ENCODE measurements around the gene ZFPM1. TPM values are rescaled to one million over a fixed set of nuclear protein-coding genes. Genes with fewer than 3 reads are reported as not detected.

The ZFPM1 gene
- total RNA-seq, 1 donor from 2014 or later: 5.6 TPM

DNA sequence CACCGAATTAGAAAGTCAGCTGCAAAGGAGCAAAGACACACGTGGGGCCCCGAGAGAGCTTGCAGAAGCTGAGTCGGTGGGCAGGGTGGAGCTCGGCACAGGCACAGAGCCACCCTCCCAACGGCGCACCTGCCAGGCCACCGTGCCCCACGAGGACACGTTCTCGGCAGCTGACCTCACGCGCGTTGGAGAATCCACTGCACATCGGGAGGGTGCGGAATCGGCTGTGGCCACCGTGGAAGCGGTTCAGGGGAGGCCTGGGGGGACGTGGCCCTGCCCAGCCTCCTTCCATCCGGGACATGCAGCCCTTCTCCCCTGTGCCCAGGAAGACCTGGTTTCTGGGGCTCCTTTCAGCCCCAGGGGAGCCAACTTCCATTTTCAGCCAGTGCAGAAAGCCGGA lies 20.9 kb upstream of the ZFPM1 start:
- Histone ChIP-seq H3K4me1 (peaks cover 17% of the 10 kb centered on the region), H3K36me3 (no peaks in the 10 kb centered on the region), H3K9me3 (no peaks in the 10 kb centered on the region), H3K27ac (no peak overlapping the region), H3K4me3 (no peak overlapping the region), H3K27me3 (ENCODE audit: low read depth) (peaks cover 33% of the 10 kb centered on the region)
- ATAC-seq: no peak
- TF ChIP-seq, protein P1, sequence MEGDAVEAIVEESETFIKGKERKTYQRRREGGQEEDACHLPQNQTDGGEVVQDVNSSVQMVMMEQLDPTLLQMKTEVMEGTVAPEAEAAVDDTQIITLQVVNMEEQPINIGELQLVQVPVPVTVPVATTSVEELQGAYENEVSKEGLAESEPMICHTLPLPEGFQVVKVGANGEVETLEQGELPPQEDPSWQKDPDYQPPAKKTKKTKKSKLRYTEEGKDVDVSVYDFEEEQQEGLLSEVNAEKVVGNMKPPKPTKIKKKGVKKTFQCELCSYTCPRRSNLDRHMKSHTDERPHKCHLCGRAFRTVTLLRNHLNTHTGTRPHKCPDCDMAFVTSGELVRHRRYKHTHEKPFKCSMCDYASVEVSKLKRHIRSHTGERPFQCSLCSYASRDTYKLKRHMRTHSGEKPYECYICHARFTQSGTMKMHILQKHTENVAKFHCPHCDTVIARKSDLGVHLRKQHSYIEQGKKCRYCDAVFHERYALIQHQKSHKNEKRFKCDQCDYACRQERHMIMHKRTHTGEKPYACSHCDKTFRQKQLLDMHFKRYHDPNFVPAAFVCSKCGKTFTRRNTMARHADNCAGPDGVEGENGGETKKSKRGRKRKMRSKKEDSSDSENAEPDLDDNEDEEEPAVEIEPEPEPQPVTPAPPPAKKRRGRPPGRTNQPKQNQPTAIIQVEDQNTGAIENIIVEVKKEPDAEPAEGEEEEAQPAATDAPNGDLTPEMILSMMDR (IDR thresholded peaks at IDR 0.05): no peak
- intact Hi-C loops (cut with DNase I): no loop called here
- DNase-seq: no peak

DNA sequence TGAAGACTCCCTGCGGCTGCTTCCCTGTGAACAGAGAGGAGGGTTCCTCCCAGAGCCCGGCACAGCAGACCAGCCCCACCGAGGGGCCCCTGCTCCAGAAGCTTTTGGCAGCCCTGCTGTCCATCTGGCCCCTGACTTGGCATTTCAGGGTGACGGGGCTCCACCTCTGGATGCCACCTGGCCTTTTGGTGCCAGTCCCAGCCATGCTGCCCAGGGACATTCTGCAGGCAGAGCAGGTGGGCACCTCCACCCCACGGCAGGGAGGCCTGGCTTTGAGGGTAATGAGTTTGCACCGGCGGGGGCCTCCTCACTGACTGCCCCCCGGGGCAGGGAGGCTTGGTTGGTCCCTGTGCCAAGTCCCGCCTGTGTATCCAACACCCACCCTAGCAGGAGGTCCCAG lies 20.3 kb upstream of the ZFPM1 start:
- ATAC-seq (no peak), DNase-seq (no peak)
- Histone ChIP-seq H3K27ac (no peak overlapping the region), H3K36me3 (no peaks in the 10 kb centered on the region), H3K27me3 (ENCODE audit: low read depth) (peaks cover 33% of the 10 kb centered on the region), H3K4me3 (no peak overlapping the region), H3K9me3 (no peaks in the 10 kb centered on the region), H3K4me1 (peaks cover 23% of the 10 kb centered on the region)
- intact Hi-C loops (cut with DNase I): no loop called here
- TF ChIP-seq, protein P1 (IDR thresholded peaks at IDR 0.05): no peak

DNA sequence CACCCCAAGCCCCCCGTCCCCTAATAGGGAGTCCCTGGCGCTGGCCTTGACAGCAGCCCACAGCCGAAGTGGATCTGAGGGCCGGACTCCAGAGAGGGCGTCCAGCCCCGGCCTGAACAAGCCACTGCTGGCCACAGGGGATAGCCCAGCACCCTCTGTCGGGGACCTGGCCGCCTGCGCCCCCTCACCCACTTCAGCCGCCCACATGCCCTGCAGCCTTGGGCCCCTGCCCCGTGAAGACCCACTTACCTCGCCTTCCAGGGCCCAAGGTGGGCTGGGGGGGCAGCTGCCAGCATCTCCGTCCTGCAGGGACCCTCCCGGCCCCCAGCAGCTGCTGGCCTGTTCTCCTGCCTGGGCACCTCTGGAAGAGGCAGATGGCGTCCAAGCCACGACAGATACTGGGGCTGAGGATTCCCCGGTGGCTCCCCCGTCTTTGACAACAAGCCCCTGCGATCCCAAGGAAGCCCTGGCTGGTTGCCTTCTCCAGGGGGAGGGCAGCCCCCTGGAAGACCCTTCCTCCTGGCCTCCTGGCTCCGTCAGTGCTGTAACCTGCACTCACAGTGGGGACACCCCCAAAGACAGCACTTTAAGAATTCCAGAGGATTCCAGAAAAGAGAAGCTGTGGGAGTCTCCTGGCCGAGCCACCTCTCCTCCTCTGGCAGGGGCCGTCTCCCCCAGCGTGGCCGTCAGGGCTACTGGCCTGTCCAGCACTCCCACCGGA lies 19.3 kb upstream of the ZFPM1 start:
- intact Hi-C loops (cut with DNase I): no loop called here
- TF ChIP-seq, protein P1 (IDR thresholded peaks at IDR 0.05): no peak

DNA sequence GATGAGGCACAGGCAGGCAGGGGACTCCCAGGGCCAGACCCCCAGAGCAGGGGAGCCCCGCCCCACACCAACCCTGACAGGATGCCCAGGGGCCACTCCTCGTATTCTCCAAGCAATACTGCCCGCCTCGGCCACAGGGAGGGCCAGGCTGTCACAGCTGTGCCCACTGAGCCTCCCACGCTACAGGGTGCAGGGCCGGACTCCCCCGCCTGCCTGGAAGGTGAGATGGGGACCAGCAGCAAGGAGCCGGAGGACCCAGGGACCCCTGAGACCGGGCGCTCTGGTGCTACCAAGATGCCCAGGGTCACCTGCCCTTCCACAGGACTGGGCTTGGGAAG lies 18.8 kb upstream of the ZFPM1 start:
- Histone ChIP-seq H3K27me3 (ENCODE audit: low read depth) (peaks cover 26% of the 10 kb centered on the region), H3K4me3 (no peak overlapping the region), H3K27ac (no peak overlapping the region), H3K4me1 (peaks cover 23% of the 10 kb centered on the region), H3K36me3 (no peaks in the 10 kb centered on the region), H3K9me3 (no peaks in the 10 kb centered on the region)
- DNase-seq (no peak), ATAC-seq (no peak)
- TF ChIP-seq, protein P1 (IDR thresholded peaks at IDR 0.05): no peak
- intact Hi-C loops (cut with DNase I): no loop called here

More for the DNA sequence above, 19.3 kb upstream of the ZFPM1 start:
- Histone ChIP-seq H3K9me3 (no peaks in the 10 kb centered on the region), H3K4me3 (no peak overlapping the region), H3K4me1 (peaks cover 23% of the 10 kb centered on the region), H3K27ac (no peak overlapping the region), H3K36me3 (no peaks in the 10 kb centered on the region), H3K27me3 (ENCODE audit: low read depth) (peaks cover 29% of the 10 kb centered on the region)
- DNase-seq (no peak), ATAC-seq (no peak)

DNA sequence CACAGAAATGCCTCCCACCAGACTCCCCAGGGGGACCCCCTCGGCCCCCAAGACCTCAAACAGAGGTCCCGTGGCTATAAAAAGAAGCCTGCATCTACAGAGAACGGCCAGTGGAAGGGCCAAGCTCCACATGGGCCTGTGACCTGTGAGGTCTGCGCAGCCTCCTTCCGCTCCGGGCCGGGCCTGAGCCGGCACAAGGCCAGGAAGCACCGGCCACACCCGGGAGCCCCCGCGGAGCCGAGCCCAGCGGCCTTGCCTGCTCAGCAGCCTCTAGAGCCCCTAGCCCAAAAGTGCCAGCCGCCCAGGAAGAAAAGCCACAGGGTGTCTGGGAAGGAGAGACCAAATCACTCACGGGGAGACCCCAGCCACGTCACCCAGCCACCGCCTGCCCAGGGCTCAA lies 18.3 kb upstream of the ZFPM1 start:
- H3K9me3 ChIP-seq: no peaks in the 10 kb centered on the region
- H3K27me3 ChIP-seq (ENCODE audit: low read depth): peaks cover 23% of the 10 kb centered on the region
- ATAC-seq (no peak), DNase-seq (no peak)
- no peak overlapping the region for H3K4me3 ChIP-seq
- intact Hi-C loops (cut with DNase I): no loop called here
- TF ChIP-seq, protein P1 (IDR thresholded peaks at IDR 0.05): no peak
- no peaks in the 10 kb centered on the region for H3K36me3 ChIP-seq
- no peak overlapping the region for H3K27ac ChIP-seq
- peaks cover 20% of the 10 kb centered on the region for H3K4me1 ChIP-seq

Measured in lower lobe of right lung (tissue), 2 donors.